Brain microvascular endothelial cell (primary cell): ENCODE data around the gene CCBE1.
A peak's percentile ranks its signal among the peaks of the same experiment; 100 is the strongest.

ENCODE experiments used
- DNase-seq: peaks from one replicate; pipeline ENCODE4 v3.0.0-alpha.2; 2020
- H3K27ac ChIP-seq: fragments of 250-450 bp; sonication (Bioruptor Pico); 2 replicates; pipeline ENCODE4 v1.5.1; 2020; ENCODE audit warnings: mild to moderate bottlenecking, moderate library complexity
- H3K27me3 ChIP-seq: fragments of 250-450 bp; sonication (Bioruptor Pico); replicated peaks from 2 replicates; pipeline ENCODE4 v1.5.1; 2020; ENCODE audit warnings: mild to moderate bottlenecking
- H3K36me3 ChIP-seq: fragments of 250-450 bp; sonication (Bioruptor Pico); replicated peaks from 2 replicates; pipeline ENCODE4 v1.5.1; 2020; ENCODE audit warnings: mild to moderate bottlenecking
- H3K4me3 ChIP-seq: 2 replicates; pipeline ENCODE4 v1.5.1; 2011; ENCODE audit warnings: low read depth, mild to moderate bottlenecking, control low read depth, low read length, moderate library complexity
- in situ Hi-C: cut with HindIII; loops from 2 replicates; pipeline ENCODE4 v1.10.0; 2017; ENCODE audit warnings: low sequenced_read_pairs, low pct_ligation_motif_present
- TF ChIP-seq, protein P1 (sequence below): IDR thresholded peaks from 2 replicates; pipeline ENCODE4 v1.5.1; 2011; ENCODE audit warnings: low read depth, mild to moderate bottlenecking, moderate library complexity, low read length, control low read depth, inconsistent platforms; ENCODE audit errors: missing control alignments

The CCBE1 gene

GRCh38 chr18:59414111-59414653 is 283.0 kb downstream of the CCBE1 start:
- TF ChIP-seq, protein P1, sequence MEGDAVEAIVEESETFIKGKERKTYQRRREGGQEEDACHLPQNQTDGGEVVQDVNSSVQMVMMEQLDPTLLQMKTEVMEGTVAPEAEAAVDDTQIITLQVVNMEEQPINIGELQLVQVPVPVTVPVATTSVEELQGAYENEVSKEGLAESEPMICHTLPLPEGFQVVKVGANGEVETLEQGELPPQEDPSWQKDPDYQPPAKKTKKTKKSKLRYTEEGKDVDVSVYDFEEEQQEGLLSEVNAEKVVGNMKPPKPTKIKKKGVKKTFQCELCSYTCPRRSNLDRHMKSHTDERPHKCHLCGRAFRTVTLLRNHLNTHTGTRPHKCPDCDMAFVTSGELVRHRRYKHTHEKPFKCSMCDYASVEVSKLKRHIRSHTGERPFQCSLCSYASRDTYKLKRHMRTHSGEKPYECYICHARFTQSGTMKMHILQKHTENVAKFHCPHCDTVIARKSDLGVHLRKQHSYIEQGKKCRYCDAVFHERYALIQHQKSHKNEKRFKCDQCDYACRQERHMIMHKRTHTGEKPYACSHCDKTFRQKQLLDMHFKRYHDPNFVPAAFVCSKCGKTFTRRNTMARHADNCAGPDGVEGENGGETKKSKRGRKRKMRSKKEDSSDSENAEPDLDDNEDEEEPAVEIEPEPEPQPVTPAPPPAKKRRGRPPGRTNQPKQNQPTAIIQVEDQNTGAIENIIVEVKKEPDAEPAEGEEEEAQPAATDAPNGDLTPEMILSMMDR = no peak
- no peak overlapping the region for H3K4me3 ChIP-seq
- DNase-seq = no peak
- in situ Hi-C loops = no loop called here
- H3K36me3 ChIP-seq = no peaks in the 10 kb centered on the region
- H3K27me3 ChIP-seq = no peaks in the 10 kb centered on the region
- H3K27ac ChIP-seq = no peak overlapping the region

GRCh38 chr18:59402432-59403090 is 294.7 kb downstream of the CCBE1 start:
- peak; percentile 59 for DNase-seq
- in situ Hi-C loops = no loop called here
- Histone ChIP-seq H3K27ac (no peak overlapping the region), H3K36me3 (no peaks in the 10 kb centered on the region), H3K27me3 (no peaks in the 10 kb centered on the region), H3K4me3 (no peak overlapping the region)
- TF ChIP-seq, protein P1 = peak; percentile 98

GRCh38 chr18:59400407-59400806 is 296.8 kb downstream of the CCBE1 start:
- DNase-seq = no peak
- TF ChIP-seq, protein P1 = no peak
- no peak overlapping the region for H3K4me3 ChIP-seq
- in situ Hi-C loops = no loop called here
- no peaks in the 10 kb centered on the region for H3K36me3 ChIP-seq
- no peak overlapping the region for H3K27ac ChIP-seq
- no peaks in the 10 kb centered on the region for H3K27me3 ChIP-seq

DNA sequence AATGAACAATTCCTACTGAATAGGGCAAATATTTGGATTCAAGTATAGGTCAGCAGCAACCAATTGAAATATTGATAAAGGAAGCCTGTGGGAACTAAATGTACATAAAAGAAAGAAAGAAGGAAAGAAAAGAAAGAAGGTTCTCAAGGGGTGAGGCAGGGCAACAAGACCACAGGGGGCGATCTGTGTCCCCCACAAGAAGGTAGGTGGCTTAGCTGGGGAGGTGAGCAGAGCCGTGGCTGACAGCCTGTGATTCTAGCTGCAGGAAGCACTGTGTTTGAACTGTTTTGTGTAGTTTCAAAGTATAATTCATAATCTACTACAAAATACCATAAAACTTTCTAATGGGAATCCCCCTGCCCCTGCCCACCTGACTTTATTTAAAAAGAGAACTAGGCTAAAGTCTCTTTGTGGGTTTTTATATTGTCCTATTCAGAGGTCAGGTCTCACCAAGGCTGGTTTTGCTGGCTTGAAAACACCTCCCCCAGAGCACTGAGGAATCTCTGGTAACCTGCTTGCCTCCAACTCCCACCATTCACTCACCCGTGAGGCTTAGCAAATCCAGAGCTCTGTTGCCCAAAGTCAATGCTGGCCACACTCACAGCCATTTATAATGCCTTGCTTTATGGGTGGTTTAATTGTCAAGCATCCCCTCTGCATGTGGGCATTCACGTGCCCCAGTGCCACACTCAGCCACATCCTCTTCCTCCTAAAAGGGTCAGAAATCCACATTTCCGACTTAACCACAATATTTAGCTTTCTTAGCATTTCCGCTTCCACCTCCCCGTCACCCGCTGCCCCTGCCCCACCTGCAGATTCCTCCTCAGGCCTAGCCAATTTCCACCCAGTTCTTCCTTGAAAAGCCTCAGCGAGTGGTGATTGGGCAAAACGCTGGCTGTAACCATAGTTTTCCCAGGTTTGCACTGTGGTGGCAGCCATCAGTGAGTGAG is 301.7 kb downstream of the CCBE1 start:
- TF ChIP-seq, protein P1 = peak; percentile 4
- Histone ChIP-seq H3K27me3 (no peaks in the 10 kb centered on the region), H3K27ac (no peak overlapping the region), H3K4me3 (no peak overlapping the region), H3K36me3 (no peaks in the 10 kb centered on the region)
- DNase-seq = no peak
- in situ Hi-C loops = no loop called here

DNA sequence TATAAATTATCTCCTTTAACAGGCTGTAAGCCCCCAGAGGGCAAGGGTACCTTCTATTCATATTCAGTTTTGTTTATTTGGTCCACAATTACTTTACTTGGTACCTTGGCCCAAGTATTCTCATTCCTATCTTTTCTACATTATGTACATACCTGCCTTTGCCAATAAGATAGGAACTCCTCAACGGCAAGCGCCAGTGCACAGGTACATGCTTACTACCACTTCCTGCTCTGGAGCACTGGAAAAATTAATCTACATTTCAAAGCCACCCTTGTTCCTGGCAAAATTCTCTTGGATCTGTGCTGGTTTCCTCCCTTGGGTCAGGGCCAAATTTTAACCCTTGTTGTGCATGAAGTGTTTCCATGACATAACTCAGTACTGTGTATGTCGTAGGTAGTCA is 303.8 kb downstream of the CCBE1 start:
- in situ Hi-C loops = no loop called here
- Histone ChIP-seq H3K36me3 (no peaks in the 10 kb centered on the region), H3K27ac (no peak overlapping the region), H3K27me3 (no peaks in the 10 kb centered on the region), H3K4me3 (no peak overlapping the region)
- TF ChIP-seq, protein P1 = no peak
- no peak for DNase-seq
